ENCODE measurements around the gene PAX2.

Gene PAX2

DNA sequence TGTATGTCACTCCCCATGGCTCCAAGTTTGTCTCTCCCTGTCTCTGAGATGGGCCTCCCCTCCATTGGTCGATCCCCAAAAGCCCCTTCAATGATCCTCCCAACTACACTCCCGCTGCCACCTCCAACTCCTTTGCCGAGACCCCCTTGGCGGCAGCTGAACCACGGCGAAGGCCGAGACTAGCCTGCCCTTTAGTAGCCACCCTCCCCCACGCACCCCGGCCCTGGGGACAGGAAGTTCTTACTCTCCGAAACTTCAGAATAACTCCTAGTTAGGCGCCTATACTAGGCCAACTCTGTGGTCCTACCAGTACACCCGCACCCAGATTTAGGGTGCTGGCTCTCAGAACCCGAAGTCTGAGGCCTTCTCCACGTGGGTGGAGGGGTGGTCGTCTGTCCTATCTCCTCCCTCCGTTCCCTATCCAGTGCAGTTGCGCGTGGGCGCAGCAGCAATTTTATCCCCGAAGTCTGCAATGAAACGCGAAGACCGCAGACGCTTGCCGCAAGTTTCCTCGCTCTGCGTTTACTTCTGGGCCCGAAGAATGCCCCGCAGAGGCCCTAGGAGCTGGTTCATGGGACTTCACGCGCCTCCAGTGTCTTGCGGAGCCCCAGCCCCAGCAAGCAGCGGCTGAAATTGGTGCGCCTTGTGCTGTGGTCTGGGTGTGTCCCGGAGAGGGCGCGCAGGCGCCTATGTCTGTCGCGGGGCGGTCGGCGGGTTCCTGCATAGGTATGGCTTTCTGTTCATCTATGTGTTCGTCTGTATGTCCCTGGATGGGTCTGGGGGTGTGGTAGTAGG is 84.7 kb downstream of the PAX2 start:
- Histone ChIP-seq H3K36me3 (no peaks in the 10 kb centered on the region), H3K27me3 (peaks cover 89% of the 10 kb centered on the region), H3K4me3 (no peak overlapping the region), H3K27ac (no peak overlapping the region), H3K4me2 (no peak overlapping the region), H3K9ac (no peak overlapping the region), H3K9me3 (peaks cover 37% of the 10 kb centered on the region), H4K20me1 (peaks cover 34% of the 10 kb centered on the region; the same call in 1 of the 2 replicates), H3K4me1 (peaks cover 22% of the 10 kb centered on the region; the same call in 1 of the 2 replicates)
- TF ChIP-seq Cebpa-rat (IDR thresholded peaks at IDR 0.05) = no peak

DNA sequence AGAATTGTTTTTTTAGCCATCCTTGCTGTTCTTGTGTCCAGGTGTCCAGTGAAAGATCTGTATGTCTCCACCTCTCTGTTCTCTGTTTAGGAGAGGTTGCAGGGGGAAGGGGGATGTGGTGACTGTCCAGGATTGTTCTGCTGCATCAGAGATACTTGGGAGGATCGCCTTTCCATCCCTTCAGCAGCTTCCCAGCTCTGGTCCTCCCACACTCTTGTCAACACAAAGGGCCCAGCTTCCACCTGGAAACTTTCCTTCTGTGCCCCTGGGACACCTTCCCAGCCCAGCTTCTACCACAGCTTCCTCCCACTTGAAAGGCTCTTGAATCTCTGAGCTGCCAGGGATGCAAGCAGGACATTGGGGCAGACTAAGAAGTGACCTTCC is 85.3 kb downstream of the PAX2 start:
- H3K27me3 ChIP-seq = peaks cover 83% of the 10 kb centered on the region
- H4K20me1 ChIP-seq = peaks cover 34% of the 10 kb centered on the region; the same call in 1 of the 2 replicates

DNA sequence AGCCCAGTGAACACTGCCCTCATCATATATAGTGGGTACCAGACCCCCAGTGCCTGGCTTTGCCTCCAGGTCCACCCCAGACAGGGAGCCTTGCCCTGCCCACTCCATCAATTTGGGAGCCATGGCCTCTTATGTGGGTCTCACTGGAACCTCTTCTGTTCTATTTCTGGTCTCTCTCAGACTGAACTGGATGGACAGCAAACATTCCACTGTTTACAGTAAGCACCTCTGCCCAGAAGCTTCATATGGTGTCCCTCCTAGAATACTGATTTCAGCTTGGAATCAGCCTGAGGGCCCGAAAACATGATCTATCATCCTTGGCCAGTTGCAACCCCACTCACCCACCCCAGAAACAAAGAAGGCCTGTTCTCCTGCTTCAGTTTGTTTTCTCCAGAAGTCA is 86.4 kb downstream of the PAX2 start:
- H3K4me3 ChIP-seq = no peak overlapping the region
- H3K9ac ChIP-seq = no peak overlapping the region

More for the DNA sequence above, 85.3 kb downstream of the PAX2 start:
- H3K4me2 ChIP-seq = no peak overlapping the region
- H3K36me3 ChIP-seq = no peaks in the 10 kb centered on the region
- no peak overlapping the region for H3K9ac ChIP-seq
- TF ChIP-seq Cebpa-rat (IDR thresholded peaks at IDR 0.05) = no peak
- no peak overlapping the region for H3K27ac ChIP-seq
- no peak overlapping the region for H3K4me3 ChIP-seq
- H3K4me1 ChIP-seq = peaks cover 17% of the 10 kb centered on the region; the same call in 1 of the 2 replicates
- peaks cover 37% of the 10 kb centered on the region for H3K9me3 ChIP-seq

DNA sequence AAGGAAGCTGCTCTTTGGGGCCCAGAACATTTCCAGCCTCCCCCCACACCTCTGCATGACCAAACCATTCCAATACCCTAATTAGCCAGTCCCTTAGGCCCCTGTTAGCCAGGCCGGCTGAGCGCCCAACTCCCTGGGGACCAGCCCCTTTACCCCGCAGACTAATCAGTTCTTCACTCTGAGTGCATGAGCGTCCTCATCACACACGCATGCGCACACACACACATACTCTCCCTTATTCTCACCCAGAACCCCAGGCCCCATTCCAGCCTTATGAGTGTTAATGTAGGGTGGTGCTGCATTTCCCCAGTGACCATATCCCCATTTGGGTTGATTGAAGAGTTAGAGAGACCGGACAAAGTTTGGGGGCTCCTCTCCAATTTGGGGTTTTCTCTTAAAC is 90.4 kb downstream of the PAX2 start:
- Histone ChIP-seq H3K9me3 (no peaks in the 10 kb centered on the region), H3K4me1 (no peaks in the 10 kb centered on the region), H3K36me3 (no peaks in the 10 kb centered on the region), H3K4me2 (no peak overlapping the region), H3K9ac (no peak overlapping the region), H3K4me3 (no peak overlapping the region), H4K20me1 (no peaks in the 10 kb centered on the region), H3K27me3 (peaks cover 32% of the 10 kb centered on the region), H3K27ac (no peak overlapping the region)
- TF ChIP-seq Cebpa-rat (IDR thresholded peaks at IDR 0.05) = no peak

More for the DNA sequence above, 86.4 kb downstream of the PAX2 start:
- no peak for TF ChIP-seq Cebpa-rat (IDR thresholded peaks at IDR 0.05)
- peaks cover 27% of the 10 kb centered on the region; the same call in 1 of the 2 replicates for H4K20me1 ChIP-seq
- H3K9me3 ChIP-seq = peaks cover 31% of the 10 kb centered on the region
- H3K4me2 ChIP-seq = no peak overlapping the region
- H3K27me3 ChIP-seq = peaks cover 73% of the 10 kb centered on the region
- H3K27ac ChIP-seq = no peak overlapping the region
- peaks cover 11% of the 10 kb centered on the region; the same call in 1 of the 2 replicates for H3K4me1 ChIP-seq
- H3K36me3 ChIP-seq = no peaks in the 10 kb centered on the region

DNA sequence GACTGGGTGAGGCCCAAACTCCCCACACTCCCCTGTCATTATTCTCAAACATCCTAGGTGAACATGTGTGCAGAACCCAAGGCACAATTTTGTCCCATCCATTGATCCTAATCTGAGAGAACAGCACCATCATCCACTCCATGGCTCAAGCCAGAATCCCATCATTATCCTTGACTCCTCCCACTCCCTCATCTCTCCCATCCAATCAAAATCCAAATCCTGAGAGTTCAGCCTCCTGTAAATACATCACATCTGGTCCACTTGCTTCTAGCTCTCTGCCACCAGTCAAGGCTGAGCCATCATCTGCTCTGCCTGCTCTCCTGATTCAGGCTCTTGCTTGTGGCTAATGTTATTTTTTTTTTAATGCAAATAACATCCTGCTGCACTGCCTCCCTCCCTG is 91.5 kb downstream of the PAX2 start:
- Histone ChIP-seq H3K9ac (no peak overlapping the region), H3K36me3 (no peaks in the 10 kb centered on the region), H3K27ac (no peak overlapping the region), H3K4me2 (no peak overlapping the region), H4K20me1 (no peaks in the 10 kb centered on the region), H3K4me1 (no peaks in the 10 kb centered on the region), H3K27me3 (peaks cover 21% of the 10 kb centered on the region), H3K4me3 (no peak overlapping the region), H3K9me3 (no peaks in the 10 kb centered on the region)
- TF ChIP-seq Cebpa-rat (IDR thresholded peaks at IDR 0.05) = no peak

DNA sequence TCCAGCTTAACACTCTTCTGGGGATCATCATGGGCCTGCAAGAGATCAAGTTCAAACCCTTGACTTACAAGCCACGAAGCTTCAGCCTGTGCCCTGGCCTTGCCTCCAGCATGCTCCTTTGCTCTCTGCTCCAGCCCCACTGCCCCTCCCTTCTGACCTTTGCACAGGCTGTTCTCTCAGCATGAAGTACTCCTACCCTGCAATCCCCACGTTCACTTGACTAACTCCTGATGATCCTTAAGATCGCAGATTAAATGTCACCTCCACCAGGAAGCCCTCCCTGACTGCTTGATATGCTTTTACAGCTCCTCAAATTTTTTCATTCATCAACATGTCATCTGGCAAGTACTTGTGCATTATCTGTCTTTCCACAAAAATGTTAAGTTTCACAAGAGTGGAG is 91.9 kb downstream of the PAX2 start:
- TF ChIP-seq Cebpa-rat (IDR thresholded peaks at IDR 0.05) = no peak
- Histone ChIP-seq H3K27me3 (peaks cover 17% of the 10 kb centered on the region), H3K27ac (no peak overlapping the region), H3K36me3 (no peaks in the 10 kb centered on the region), H3K4me2 (no peak overlapping the region), H3K9me3 (no peaks in the 10 kb centered on the region), H3K9ac (no peak overlapping the region), H4K20me1 (no peaks in the 10 kb centered on the region), H3K4me3 (no peak overlapping the region), H3K4me1 (no peaks in the 10 kb centered on the region)

DNA sequence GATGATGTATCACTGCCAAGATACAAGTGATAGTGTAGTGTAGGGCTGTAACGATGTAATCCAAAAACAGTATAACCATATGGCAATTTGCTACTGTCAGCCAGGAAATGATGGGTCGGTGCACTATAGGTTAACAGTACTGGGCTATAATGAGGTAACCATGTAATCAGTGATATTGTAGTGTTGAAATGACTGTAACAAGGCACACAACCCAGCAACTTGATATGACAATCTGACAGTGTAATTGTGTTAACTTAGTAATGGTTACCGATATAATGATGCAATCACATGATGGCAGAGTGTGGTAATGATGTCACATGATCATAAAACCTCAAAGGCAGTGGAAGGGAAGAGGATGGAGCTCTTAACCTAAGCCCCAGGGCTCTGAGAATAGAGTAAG is 93.6 kb downstream of the PAX2 start:
- Histone ChIP-seq H4K20me1 (no peaks in the 10 kb centered on the region), H3K4me1 (no peaks in the 10 kb centered on the region), H3K9ac (no peak overlapping the region), H3K4me3 (no peak overlapping the region), H3K9me3 (no peaks in the 10 kb centered on the region), H3K27me3 (peaks cover under 1% of the 10 kb centered on the region; the same call in 1 of the 2 replicates), H3K4me2 (no peak overlapping the region), H3K27ac (no peak overlapping the region), H3K36me3 (no peaks in the 10 kb centered on the region)
- TF ChIP-seq Cebpa-rat (IDR thresholded peaks at IDR 0.05) = no peak

DNA sequence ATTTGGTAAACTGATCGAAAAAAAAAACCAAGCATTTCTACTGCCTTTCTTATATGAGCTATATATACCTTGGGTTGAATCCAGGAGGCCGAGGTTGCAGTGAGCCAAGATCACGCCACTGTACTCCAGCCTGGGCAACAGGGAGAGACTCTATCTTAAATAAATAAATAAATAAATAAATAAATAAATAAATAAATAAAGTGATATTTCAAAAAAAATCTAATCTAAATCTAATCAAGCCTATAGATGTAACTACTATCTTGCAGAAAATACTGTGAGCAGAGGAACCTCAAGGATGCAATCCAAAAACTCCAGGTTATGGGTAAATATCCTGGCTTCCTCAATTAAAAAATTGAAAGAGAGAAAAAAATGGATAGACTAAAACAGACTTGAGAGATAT is 96.1 kb downstream of the PAX2 start:
- Histone ChIP-seq H4K20me1 (no peaks in the 10 kb centered on the region), H3K4me3 (no peak overlapping the region), H3K27me3 (no peaks in the 10 kb centered on the region), H3K9ac (no peak overlapping the region), H3K27ac (no peak overlapping the region), H3K36me3 (no peaks in the 10 kb centered on the region), H3K4me1 (no peaks in the 10 kb centered on the region), H3K4me2 (no peak overlapping the region), H3K9me3 (no peaks in the 10 kb centered on the region)
- TF ChIP-seq Cebpa-rat (IDR thresholded peaks at IDR 0.05) = no peak

DNA sequence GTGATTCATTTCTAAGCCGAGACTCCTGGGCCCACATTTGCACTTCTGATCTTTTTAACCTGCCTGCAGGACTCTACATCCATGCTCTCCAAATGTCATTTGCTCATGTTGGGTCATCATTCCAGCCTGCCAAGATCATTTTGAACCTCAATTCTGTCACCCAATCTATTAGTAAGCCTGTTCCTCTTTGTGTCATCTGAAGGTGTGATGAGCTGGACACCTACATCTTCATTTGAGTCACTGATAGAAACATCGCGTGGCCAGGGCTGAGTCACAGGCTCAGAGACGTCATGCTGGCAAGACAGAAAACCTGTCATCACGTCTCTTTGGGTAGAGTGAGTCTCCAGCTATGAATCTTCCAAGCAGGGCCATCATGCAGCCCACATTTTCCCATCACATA is 102.1 kb downstream of the PAX2 start:
- Histone ChIP-seq H4K20me1 (no peaks in the 10 kb centered on the region), H3K4me3 (no peak overlapping the region), H3K27me3 (no peaks in the 10 kb centered on the region), H3K4me2 (no peak overlapping the region), H3K9me3 (no peaks in the 10 kb centered on the region), H3K27ac (no peak overlapping the region), H3K9ac (no peak overlapping the region), H3K4me1 (no peaks in the 10 kb centered on the region), H3K36me3 (no peaks in the 10 kb centered on the region)
- no peak for TF ChIP-seq Cebpa-rat (IDR thresholded peaks at IDR 0.05)

DNA sequence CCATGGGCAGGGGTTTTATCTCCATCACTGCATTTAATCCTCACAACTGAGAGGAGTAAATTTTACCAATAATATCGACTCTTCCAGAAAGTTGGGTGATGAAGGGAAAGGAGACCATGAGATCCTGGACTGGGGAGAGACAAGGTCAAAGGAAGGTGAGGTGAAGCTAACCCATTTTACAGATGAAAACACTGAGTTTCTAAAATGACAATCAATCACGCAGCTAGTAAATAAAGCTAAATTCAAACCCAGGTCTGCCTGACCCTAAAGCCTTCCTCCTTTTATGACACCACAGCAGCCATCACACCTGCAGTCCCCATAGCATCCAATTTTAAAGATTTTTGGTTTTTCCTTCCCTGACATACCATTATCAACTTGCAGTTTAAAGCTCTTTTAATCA is 103.4 kb downstream of the PAX2 start:
- no peaks in the 10 kb centered on the region for H3K27me3 ChIP-seq
- TF ChIP-seq Cebpa-rat (IDR thresholded peaks at IDR 0.05) = no peak

More for the DNA sequence above, 103.4 kb downstream of the PAX2 start:
- no peaks in the 10 kb centered on the region for H3K4me1 ChIP-seq
- H3K4me2 ChIP-seq = no peak overlapping the region
- no peak overlapping the region for H3K4me3 ChIP-seq
- H3K27ac ChIP-seq = no peak overlapping the region
- H4K20me1 ChIP-seq = no peaks in the 10 kb centered on the region
- H3K9ac ChIP-seq = no peak overlapping the region
- no peaks in the 10 kb centered on the region for H3K36me3 ChIP-seq
- no peaks in the 10 kb centered on the region for H3K9me3 ChIP-seq

Data from BLaER1 (cell line).